ENCODE data around the gene MMP25. TPM values are rescaled to one million over a fixed set of nuclear protein-coding genes. Genes with fewer than 3 reads are reported as not detected.

The MMP25 gene
- total RNA-seq, 2 donors from 2014 or later = 4.2 TPM; not detected in 1

DNA sequence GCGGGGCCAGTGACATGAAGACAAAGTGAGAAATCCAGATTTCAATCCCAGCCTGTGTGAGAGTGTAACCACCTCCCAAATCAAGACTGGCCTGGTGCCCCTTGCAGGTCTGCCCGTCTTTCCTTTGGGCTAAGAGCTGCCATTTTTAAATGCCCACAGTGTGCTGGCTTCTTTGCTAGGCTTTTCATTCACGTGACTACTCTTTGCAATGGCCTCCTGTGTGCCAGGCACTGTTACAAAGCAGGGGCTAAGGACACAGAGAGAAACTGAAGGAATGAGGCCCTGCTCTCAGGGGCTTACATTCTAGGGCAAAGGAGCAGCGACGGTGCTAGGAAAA, 53.0 kb downstream of the MMP25 start:
- TF ChIP-seq CTCF (IDR thresholded peaks at IDR 0.05) = no peak
- Histone ChIP-seq H3K27ac (no peak overlapping the region), H3K4me1 (ENCODE audit: control insufficient read depth in 1 of 2, low read depth in 2 of 2) (peaks cover 4 to 6% of the 10 kb centered on the region in 2 donors), H3K36me3 (no peaks in the 10 kb centered on the region), H3K9me3 (no peaks in the 10 kb centered on the region), H3K4me3 (no peak overlapping the region), H3K27me3 (replicated peaks; ENCODE audit: insufficient read depth) (peaks cover 5% of the 10 kb centered on the region)
- DNase-seq (ENCODE audit: low spot score) (no peak), ATAC-seq (ENCODE audit: insufficient number of reproducible peaks, low FRiP score, low read depth) (no peak)

- peak; percentile 65 for DNase-seq (ENCODE audit: low spot score)
- no peak for ATAC-seq (ENCODE audit: insufficient number of reproducible peaks, low FRiP score, low read depth)
- no peak for TF ChIP-seq CTCF (IDR thresholded peaks at IDR 0.05)
- peaks cover 4 to 6% of the 10 kb centered on the region in 2 donors for H3K4me1 ChIP-seq (ENCODE audit: control insufficient read depth in 1 of 2, low read depth in 2 of 2)
- no peak overlapping the region for H3K27ac ChIP-seq
- H3K36me3 ChIP-seq = no peaks in the 10 kb centered on the region
- no peaks in the 10 kb centered on the region for H3K9me3 ChIP-seq
- peaks cover 5% of the 10 kb centered on the region for H3K27me3 ChIP-seq (replicated peaks; ENCODE audit: insufficient read depth)
- peak overlapping the region; percentile 62 for H3K4me3 ChIP-seq
These were observed 53.6 kb downstream of the MMP25 start for GRCh38 chr16:3099732-3100499.

GRCh38 chr16:3101018-3101840, 54.9 kb downstream of the MMP25 start:
- DNase-seq (ENCODE audit: low spot score) (no peak), ATAC-seq (ENCODE audit: insufficient number of reproducible peaks, low FRiP score, low read depth) (no peak)
- no peaks in the 10 kb centered on the region for H3K36me3 ChIP-seq
- peak; percentile 13 for TF ChIP-seq CTCF (IDR thresholded peaks at IDR 0.05)
- peak overlapping the region; percentile 43 for H3K4me3 ChIP-seq
- no peaks in the 10 kb centered on the region for H3K9me3 ChIP-seq
- peaks cover 4 to 11% of the 10 kb centered on the region in 2 donors for H3K4me1 ChIP-seq (ENCODE audit: control insufficient read depth in 1 of 2, low read depth in 2 of 2)
- H3K27me3 ChIP-seq (replicated peaks; ENCODE audit: insufficient read depth) = peaks cover 5% of the 10 kb centered on the region
- peak overlapping the region in 1 of 2 donors; percentile 23 for H3K27ac ChIP-seq

- H3K9me3 ChIP-seq = no peaks in the 10 kb centered on the region
- TF ChIP-seq CTCF (IDR thresholded peaks at IDR 0.05) = no peak
- H3K36me3 ChIP-seq = no peaks in the 10 kb centered on the region
- H3K27ac ChIP-seq = peak overlapping the region in 1 of 2 donors; percentile 23
- H3K4me1 ChIP-seq (ENCODE audit: control insufficient read depth in 1 of 2, low read depth in 2 of 2) = peaks cover 6 to 13% of the 10 kb centered on the region in 2 donors
- ATAC-seq (ENCODE audit: insufficient number of reproducible peaks, low FRiP score, low read depth) = no peak
- DNase-seq (ENCODE audit: low spot score) = no peak
- H3K27me3 ChIP-seq (replicated peaks; ENCODE audit: insufficient read depth) = peaks cover 5% of the 10 kb centered on the region
- H3K4me3 ChIP-seq = peak overlapping the region; percentile 43
These were observed 55.6 kb downstream of the MMP25 start for GRCh38 chr16:3101841-3102470.

All from thoracic aorta (tissue), 2 donors.